PC-9 (cell line): ENCODE measurements around the gene ARHGEF17. TPM values are rescaled to one million over a fixed set of nuclear protein-coding genes. Genes with fewer than 3 reads are reported as not detected.
A peak's percentile ranks its signal among the peaks of the same experiment; 100 is the strongest.

Source experiments
- BruUV-seq: library from RNA; stranded (reverse); fragments of 400-500 nt; replicated peaks from 2 replicates; lab custom pipeline; 2021; lab: Mats Ljungman, UMichigan
- CTCF ChIA-PET: fragments of 300-600 bp; sonication (Branson Sonifier 250); formaldehyde crosslinking; loops from one replicate; lab custom pipeline; 2022; ENCODE audit warnings: antibody characterized with exemption; lab: Charles Lee
- POLR2A ChIA-PET: fragments of 300-600 bp; sonication (Branson Sonifier 250); formaldehyde crosslinking; loops from one replicate; lab custom pipeline; 2022; ENCODE audit warnings: antibody characterized with exemption; ENCODE audit not compliant: unreplicated experiment; lab: Charles Lee
- DNase-seq, 2 experiments: peaks; one replicate each; pipeline versions ENCODE4 v3.0.0 to v3.0.0-alpha.2; 2015 to 2022; ENCODE audit warnings: mixed read lengths in 1 of 2
- H2AFZ ChIP-seq: fragments of 200-600 bp; sonication (generic); 2 replicates; pipeline ENCODE4 v1.8.1; 2017; ENCODE audit warnings: antibody characterized with exemption
- H3F3A ChIP-seq: fragments of 200-600 bp; sonication (generic); 2 replicates; pipeline ENCODE4 v1.8.1; 2017; ENCODE audit warnings: antibody characterized with exemption, mild to moderate bottlenecking, low read depth; ENCODE audit not compliant: insufficient read depth
- H3K27ac ChIP-seq: fragments of 200-600 bp; sonication (generic); 2 replicates; pipeline ENCODE4 v1.6.1; 2016; ENCODE audit warnings: mixed run types
- H3K27me3 ChIP-seq: fragments of 200-600 bp; sonication (generic); 2 replicates; pipeline ENCODE4 v1.6.1; 2016; ENCODE audit warnings: low read depth, mixed run types; ENCODE audit not compliant: insufficient read depth
- H3K36me3 ChIP-seq: fragments of 200-600 bp; sonication (generic); 2 replicates; pipeline ENCODE4 v1.6.1; 2016; ENCODE audit warnings: low read depth, mixed run types
- H3K4me1 ChIP-seq: fragments of 200-600 bp; sonication (generic); replicated peaks from 2 replicates; pipeline ENCODE4 v1.6.1; 2016; ENCODE audit warnings: mixed run types; ENCODE audit not compliant: insufficient read depth
- H3K4me2 ChIP-seq: fragments of 200-600 bp; sonication (generic); 2 replicates; pipeline ENCODE4 v1.6.1; 2017; ENCODE audit warnings: mixed run types
- H3K4me3 ChIP-seq: fragments of 200-600 bp; sonication (generic); 2 replicates; pipeline ENCODE4 v1.6.1; 2016; ENCODE audit warnings: mixed run types
- H3K79me2 ChIP-seq: fragments of 200-600 bp; sonication (generic); 2 replicates; pipeline ENCODE4 v1.6.1; 2017; ENCODE audit warnings: low read depth, mixed run types
- H3K9me2 ChIP-seq: fragments of 200-600 bp; sonication (generic); 2 replicates; pipeline ENCODE4 v1.8.1; 2017; ENCODE audit warnings: mild to moderate bottlenecking; ENCODE audit not compliant: insufficient read depth
- H3K9me3 ChIP-seq: fragments of 200-600 bp; sonication (generic); 2 replicates; pipeline ENCODE4 v1.8.1; 2016; ENCODE audit warnings: low read depth; ENCODE audit not compliant: insufficient read depth
- H4K20me1 ChIP-seq: fragments of 200-600 bp; sonication (generic); 2 replicates; pipeline ENCODE4 v1.8.1; 2017; ENCODE audit not compliant: insufficient read depth
- CTCF ChIP-seq: fragments of 200-600 bp; sonication (generic); conservative IDR thresholded peaks from 2 replicates; pipeline ENCODE4 v1.6.1; 2017; ENCODE audit warnings: mixed run types, antibody characterized with exemption, mild to moderate bottlenecking, moderate library complexity
- EZH2 ChIP-seq: fragments of 200-600 bp; sonication (generic); IDR thresholded peaks from 2 replicates; pipeline ENCODE4 v1.8.0; 2017; ENCODE audit warnings: antibody characterized with exemption, low read depth
- intact Hi-C: fragments of 100-400 bp; cut with micrococcal nuclease; formaldehyde crosslinking; loops from one replicate; pipeline ENCODE4 v1.10.0; 2022; ENCODE audit not compliant: unreplicated experiment
- total RNA-seq: library from RNA; stranded (reverse); gene quantifications from 2 replicates; pipeline ENCODE4 v1.2.3, GENCODE V29; 2021

The ARHGEF17 gene
- total RNA-seq, 1 experiment from 2014 or later, result 56.9 TPM

GRCh38 chr11:73382747-73383146, 74.7 kb downstream of the ARHGEF17 start:
- Histone ChIP-seq H3K4me2 (no peak overlapping the region), H4K20me1 (peaks cover 20% of the 10 kb centered on the region; the same call in 1 of the 2 replicates), H3K4me1 (peaks cover 10% of the 10 kb centered on the region; the same call in 1 of the 2 replicates), H3K9me3 (no peaks in the 10 kb centered on the region), H3K9me2 (no peaks in the 10 kb centered on the region), H3K79me2 (peaks cover 60% of the 10 kb centered on the region), H3K36me3 (no peaks in the 10 kb centered on the region), H3F3A (no peaks in the 10 kb centered on the region), H3K27me3 (no peaks in the 10 kb centered on the region), H3K4me3 (no peak overlapping the region), H3K27ac (no peak overlapping the region), H2AFZ (no peak overlapping the region)
- ChIA-PET CTCF (no interaction called here), POLR2A (no interaction called here)
- BruUV-seq, result no TSS peak
- DNase-seq, result no peak
- no peak for TF ChIP-seq CTCF
- TF ChIP-seq EZH2, result no peak
- intact Hi-C loops, result loop anchor here (10.0 kb wide), 1 partner anchor 698 kb away; no protein-coding TSS in a partner anchor

- Histone ChIP-seq H3K4me2 (no peak overlapping the region), H3K4me1 (0 out of 2 replicates have a peak, but pooled peaks cover 11% of the 10 kb centered on the region), H3K9me2 (no peaks in the 10 kb centered on the region), H3F3A (no peaks in the 10 kb centered on the region), H3K27ac (no peak overlapping the region), H3K79me2 (peaks cover 57% of the 10 kb centered on the region), H2AFZ (no peak overlapping the region), H3K36me3 (no peaks in the 10 kb centered on the region), H3K9me3 (no peaks in the 10 kb centered on the region), H3K4me3 (no peak overlapping the region), H3K27me3 (no peaks in the 10 kb centered on the region), H4K20me1 (peaks cover 24% of the 10 kb centered on the region; the same call in 1 of the 2 replicates)
- TF ChIP-seq EZH2 (no peak), CTCF (no peak)
- DNase-seq, result peak in 1 of 2 experiments; percentile 31
- intact Hi-C loops, result loop anchor here (10.0 kb wide), 1 partner anchor 699 kb away; no protein-coding TSS in a partner anchor
- BruUV-seq, result no TSS peak
- ChIA-PET POLR2A (no interaction called here), CTCF (no interaction called here)
These were observed 75.4 kb downstream of the ARHGEF17 start for GRCh38 chr11:73383249-73384124.

GRCh38 chr11:73384125-73384441, 76.0 kb downstream of the ARHGEF17 start:
- H3K9me3 ChIP-seq, result no peaks in the 10 kb centered on the region
- no peaks in the 10 kb centered on the region for H3K27me3 ChIP-seq
- H3K9me2 ChIP-seq, result no peaks in the 10 kb centered on the region
- no TSS peak for BruUV-seq
- no peak overlapping the region for H3K4me2 ChIP-seq
- intact Hi-C loops, result loop anchor here (10.0 kb wide), 1 partner anchor 699 kb away; no protein-coding TSS in a partner anchor
- H3K4me1 ChIP-seq, result 0 out of 2 replicates have a peak, but pooled peaks cover 14% of the 10 kb centered on the region
- ChIA-PET CTCF (no interaction called here), POLR2A (no interaction called here)
- no peak overlapping the region for H2AFZ ChIP-seq
- H3F3A ChIP-seq, result no peaks in the 10 kb centered on the region
- H3K27ac ChIP-seq, result no peak overlapping the region
- no peak overlapping the region for H3K4me3 ChIP-seq
- peaks cover 51% of the 10 kb centered on the region for H3K79me2 ChIP-seq
- H3K36me3 ChIP-seq, result no peaks in the 10 kb centered on the region
- TF ChIP-seq EZH2 (no peak), CTCF (no peak)
- DNase-seq, result no peak
- H4K20me1 ChIP-seq, result peaks cover 24% of the 10 kb centered on the region; the same call in 1 of the 2 replicates
